GM19397 (cell line): ENCODE results near the gene GNAI3.
A peak's percentile ranks its signal among the peaks of the same experiment; 100 is the strongest.

Experiments
- ATAC-seq: cut with Tn5 transposase; IDR thresholded peaks from one replicate; pipeline ENCODE4 v1.9.1; 2021; ENCODE audit warnings: mild to moderate bottlenecking, moderate library complexity; ENCODE audit not compliant: unreplicated experiment

GNAI3 gene

GRCh38 chr1:109592916-109593315 lies 44.5 kb downstream of the GNAI3 start:
- no peak for ATAC-seq

- no peak for ATAC-seq
These were observed 47.1 kb downstream of the GNAI3 start for GRCh38 chr1:109595531-109595930.

- ATAC-seq: no peak
These were observed 49.7 kb downstream of the GNAI3 start for GRCh38 chr1:109598156-109598555.

GRCh38 chr1:109598655-109599054 lies 50.2 kb downstream of the GNAI3 start:
- no peak for ATAC-seq

- no peak for ATAC-seq
These were observed 54.8 kb downstream of the GNAI3 start for GRCh38 chr1:109603229-109603628.

- ATAC-seq: no peak
These were observed 57.0 kb downstream of the GNAI3 start for GRCh38 chr1:109605381-109605780.

GRCh38 chr1:109609881-109610280 lies 61.5 kb downstream of the GNAI3 start:
- no peak for ATAC-seq

- ATAC-seq: no peak
These were observed 62.3 kb downstream of the GNAI3 start for GRCh38 chr1:109610609-109611307.

GRCh38 chr1:109611308-109611990 lies 63.0 kb downstream of the GNAI3 start:
- ATAC-seq: no peak

- ATAC-seq: no peak
These were observed 65.1 kb downstream of the GNAI3 start for GRCh38 chr1:109613361-109614147.

GRCh38 chr1:109615879-109616278 lies 67.5 kb downstream of the GNAI3 start:
- ATAC-seq: no peak

GRCh38 chr1:109616391-109616790 lies 68.0 kb downstream of the GNAI3 start:
- ATAC-seq: no peak

GRCh38 chr1:109617291-109617801 lies 68.9 kb downstream of the GNAI3 start:
- ATAC-seq: no peak

- no peak for ATAC-seq
These were observed 70.5 kb downstream of the GNAI3 start for GRCh38 chr1:109618661-109619575.

GRCh38 chr1:109619576-109620400 lies 71.4 kb downstream of the GNAI3 start, which contains the start of the genes AMPD2 and GNAT2:
Gene AMPD2, plus strand, starts transcription at chr1:109619837. Its CDS starts 1,339 bp downstream, at chr1:109621176.
Gene GNAT2, minus strand, starts transcription at chr1:109619616. Its CDS starts 6,746 bp downstream, at chr1:109612870.
- ATAC-seq: peak; percentile 44

- ATAC-seq: peak; percentile 2
These were observed 72.0 kb downstream of the GNAI3 start for GRCh38 chr1:109620401-109620791.

- peak; percentile 61 for ATAC-seq
These were observed 72.4 kb downstream of the GNAI3 start for GRCh38 chr1:109620841-109621286.

GRCh38 chr1:109621379-109622136 lies 73.1 kb downstream of the GNAI3 start:
- no peak for ATAC-seq
